ENCODE measurements around the gene OR2G3.

Gene OR2G3

DNA sequence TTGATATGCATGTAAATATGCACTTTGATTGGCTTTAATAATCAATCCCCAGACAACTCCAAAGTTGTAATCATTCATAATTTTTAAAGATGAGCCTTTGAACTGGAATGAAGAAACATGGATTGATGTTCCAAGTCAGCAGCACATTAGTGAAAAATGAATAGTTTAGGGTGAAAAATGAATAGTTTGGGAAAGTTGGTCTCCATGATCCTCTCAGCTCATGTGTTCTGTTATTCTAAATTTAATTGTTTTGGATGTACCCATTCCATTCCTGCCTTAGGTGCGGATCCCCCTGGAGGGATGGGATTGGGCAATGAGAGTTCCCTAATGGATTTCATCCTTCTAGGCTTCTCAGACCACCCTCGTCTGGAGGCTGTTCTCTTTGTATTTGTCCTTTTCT is at the start of gene OR2G3:
Gene OR2G3 (plus strand): TSS at position 301 of the 400 bp plus-strand sequence. CDS start 0 bp downstream, at position 301.
- no peak for DNase-seq

- no peak for DNase-seq
Measured at GRCh38 chr1:247557926-247558674, 47.3 kb upstream of the OR2G3 start.

DNA sequence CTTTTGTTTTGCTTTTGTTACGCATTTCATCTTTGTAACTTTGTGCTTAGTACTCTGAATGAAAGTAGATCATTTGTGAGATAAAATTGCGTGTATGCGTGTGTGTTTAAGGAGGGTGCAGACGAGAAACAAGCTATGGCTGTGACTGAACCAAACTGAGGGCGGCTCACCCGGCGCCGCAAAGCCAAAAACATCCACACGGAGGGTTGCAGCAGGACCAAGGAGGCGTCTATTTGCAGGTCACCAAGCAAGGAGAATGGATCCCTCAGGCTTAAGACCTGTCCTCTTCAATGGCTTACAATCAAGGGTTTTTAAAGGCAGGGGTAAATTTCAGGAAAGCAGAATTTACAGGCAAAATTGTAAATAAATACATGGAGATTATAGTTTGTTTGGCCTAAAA is 43.7 kb upstream of the OR2G3 start:
- DNase-seq: no peak

- DNase-seq: no peak
Measured at GRCh38 chr1:247562198-247562597, 43.2 kb upstream of the OR2G3 start.

- DNase-seq: no peak
Measured at GRCh38 chr1:247574236-247574635, 31.1 kb upstream of the OR2G3 start.

DNA sequence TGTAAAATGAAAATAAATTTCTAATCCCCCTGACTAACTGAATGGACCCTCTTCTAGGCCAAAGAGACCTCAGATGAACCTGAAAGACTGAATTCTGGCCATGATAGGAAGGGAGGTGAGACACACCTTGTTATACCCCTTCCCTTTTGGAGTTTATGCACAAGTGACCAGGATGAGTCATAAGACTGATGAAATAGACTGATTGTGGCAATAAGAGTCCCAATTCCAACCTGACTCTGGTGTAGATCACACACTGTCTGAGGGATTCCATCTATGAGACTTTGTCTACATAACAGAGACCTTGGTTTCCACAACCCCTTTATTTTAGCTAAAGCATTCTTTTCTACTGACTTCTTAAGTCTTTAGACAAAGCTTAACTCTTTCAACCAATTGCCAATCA is 30.7 kb upstream of the OR2G3 start:
- DNase-seq: no peak

DNA sequence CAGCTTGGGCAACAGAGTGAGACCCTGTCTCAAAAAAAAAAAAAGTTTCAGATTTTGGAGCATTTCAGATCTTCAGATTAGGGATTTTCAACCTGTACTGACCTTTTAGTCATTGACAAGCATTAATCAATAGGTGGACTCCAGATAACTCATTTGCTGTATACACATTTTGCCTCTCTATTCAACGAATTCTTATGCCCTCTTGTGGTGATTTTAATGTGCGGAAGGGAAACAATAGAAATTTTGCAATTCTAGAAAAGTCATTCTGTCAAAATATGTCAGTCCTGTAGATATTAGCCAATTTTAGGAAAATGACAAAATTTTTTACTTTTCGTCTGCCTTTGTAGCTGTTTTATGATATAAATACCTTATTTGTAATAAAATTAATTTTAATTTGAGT is 28.9 kb upstream of the OR2G3 start:
- no peak for DNase-seq

DNA sequence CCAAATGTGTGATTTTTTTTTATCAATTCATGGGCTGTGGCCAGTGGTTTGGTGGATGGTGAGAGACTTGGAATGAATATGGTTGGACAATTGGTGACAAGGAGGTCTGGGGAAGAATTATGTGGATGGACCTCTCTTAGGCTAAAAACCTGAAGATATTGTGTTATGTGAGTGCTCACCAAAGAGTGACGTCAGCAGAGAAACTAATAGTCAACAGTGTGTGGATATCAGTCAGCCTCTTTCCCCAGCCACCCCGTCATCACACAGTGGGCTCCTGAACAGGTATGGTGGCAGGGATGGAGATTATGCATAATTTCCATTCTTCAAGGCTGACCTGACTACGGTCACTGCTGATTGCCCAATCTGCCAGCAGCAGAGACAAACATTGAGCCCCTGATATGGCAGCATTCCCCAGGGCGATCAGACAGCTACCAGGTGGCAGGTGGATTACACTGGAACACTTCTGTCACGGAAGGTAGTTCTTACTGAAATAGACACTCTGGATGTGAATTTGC is 26.4 kb upstream of the OR2G3 start:
- DNase-seq: no peak

DNA sequence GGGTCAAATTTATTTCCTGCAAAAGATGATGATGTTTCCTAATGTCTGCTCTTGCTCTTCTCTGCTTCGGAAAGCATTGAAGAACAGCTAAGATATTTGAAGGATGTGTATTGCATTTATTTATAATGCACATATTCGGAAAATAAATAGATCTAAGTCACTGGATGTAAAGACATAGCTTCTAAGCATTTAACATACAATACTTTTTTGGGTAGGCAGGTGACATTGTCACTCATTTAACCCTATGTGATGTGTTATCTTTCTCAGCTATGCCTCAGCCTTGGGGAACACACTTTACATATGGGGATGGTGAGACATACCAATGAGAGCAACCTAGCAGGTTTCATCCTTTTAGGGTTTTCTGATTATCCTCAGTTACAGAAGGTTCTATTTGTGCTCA is 17.3 kb upstream of the OR2G3 start, which contains the start of gene OR2G2:
Gene OR2G2 (plus strand): TSS at position 301 of the 400 bp plus-strand sequence. CDS start 0 bp downstream, at position 301.
- no peak for DNase-seq

- DNase-seq: no peak
Measured at GRCh38 chr1:247613405-247613804, 8.0 kb downstream of the OR2G3 start.

DNA sequence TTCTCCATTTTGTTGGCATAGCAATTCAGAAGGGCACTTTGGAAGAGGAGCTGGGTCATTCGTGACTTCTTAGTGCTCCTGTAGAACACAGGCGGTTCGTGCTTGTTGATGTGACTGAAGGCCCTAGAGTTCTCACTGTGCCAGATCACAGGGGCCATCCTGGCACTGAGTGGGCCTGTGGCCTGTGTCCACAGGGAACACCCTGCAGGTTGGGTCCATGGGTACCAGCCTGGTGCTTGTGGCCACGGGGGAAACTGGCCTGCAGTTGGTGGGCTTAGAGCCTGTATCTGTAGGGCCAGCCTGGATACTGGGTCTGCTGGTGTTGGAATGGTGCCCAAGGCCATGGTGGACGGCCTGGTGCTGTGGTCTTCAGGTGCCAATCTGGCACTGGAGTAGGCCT is 9.2 kb downstream of the OR2G3 start:
- DNase-seq: no peak

DNA sequence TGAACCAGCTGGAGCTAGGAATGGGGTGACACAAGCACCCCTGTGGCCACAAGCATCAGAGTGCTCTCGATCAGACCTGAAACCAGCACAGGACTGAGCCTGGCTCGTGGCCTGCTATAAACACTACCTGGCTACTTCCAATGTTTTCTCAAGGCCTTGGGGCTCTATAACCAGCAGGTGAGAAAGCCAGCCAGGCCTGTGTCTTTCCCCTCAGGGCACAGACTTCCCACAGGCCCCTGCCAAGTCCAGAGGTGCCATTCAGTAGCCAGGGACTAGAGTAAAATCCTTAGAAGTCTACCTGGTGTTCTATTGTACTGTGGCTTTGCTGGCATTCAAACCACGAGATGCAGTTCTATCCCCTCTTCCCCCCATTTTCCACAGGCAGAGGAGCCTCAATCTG is 22.6 kb downstream of the OR2G3 start:
- DNase-seq: no peak

DNA sequence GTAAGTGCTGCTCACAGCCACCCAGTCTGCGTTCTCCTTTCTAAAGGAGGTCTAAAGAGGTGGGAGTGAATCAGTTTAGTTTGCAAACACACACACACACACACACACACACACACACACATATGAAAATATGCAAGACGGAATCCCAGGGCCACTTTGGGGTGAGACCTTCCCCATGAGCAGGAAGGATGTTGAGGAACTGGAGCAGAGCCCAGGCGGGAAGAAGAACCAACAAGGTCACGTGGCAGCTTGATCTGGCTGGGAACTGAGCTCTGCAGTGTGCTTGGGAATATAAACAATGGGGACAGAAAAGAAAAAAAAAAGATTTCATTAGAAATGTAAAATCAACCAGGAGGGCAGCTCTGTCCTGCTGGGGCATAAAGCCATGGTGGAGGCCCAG is 32.6 kb downstream of the OR2G3 start:
- DNase-seq: no peak

DNA sequence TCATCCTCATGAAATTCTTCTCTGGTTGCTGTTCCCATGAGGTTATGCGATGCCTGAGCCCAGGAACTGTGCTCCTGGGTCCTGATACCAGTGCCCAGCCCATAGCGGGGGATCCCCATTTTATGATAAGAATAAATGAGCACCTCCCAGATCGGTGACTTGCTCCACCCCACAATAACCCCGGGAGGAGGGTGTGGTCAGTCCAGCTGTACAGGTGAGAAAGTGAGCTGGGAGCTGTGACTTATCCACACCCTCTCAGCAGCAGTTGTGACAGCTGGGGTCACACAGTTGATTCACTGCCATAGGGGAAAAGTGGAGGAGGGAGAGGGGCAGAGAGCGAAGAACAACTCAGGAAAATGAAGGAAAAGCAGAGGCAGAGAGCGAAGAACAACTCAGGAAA is 33.4 kb downstream of the OR2G3 start:
- no peak for DNase-seq

GRCh38 chr1:247639381-247639981 is 34.1 kb downstream of the OR2G3 start:
- no peak for DNase-seq

DNA sequence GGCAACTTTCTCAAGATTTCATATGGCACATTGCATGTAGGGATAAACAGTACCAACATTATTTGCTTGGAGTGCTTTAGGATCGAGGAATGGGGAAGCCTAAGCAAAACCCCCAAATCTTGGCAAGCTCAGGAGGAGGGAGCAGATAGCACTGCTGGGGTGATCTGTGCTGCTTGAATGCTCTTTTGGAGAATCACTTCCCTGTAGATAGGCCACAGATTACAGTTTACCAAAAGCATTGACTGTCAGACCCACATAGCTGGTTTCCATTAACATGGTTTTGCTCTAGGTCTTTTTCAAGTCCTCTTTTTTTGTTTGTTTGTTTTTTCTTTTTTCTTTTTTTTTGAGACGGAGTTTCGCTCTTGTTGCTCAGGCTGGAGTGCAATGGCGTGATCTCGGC is 37.4 kb downstream of the OR2G3 start:
- no peak for DNase-seq

DNA sequence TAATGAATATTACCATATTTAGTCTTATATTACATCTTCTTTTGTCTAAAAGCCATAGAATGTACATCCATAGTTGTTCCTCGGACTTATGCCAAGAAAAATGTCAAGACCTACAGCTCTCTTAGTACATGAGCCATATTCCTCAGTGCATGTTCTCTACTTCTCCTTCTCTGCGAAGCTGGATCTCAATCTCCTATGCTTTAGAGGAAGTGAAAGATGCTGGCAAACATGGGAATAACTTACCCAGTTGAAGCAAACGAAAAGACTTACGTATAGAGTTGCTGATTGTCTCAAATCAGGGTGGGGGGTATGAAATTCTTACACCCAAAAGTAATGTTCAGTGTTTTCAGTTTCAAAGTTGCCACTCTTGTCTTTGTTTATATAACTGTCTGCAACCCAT is 41.5 kb downstream of the OR2G3 start:
- no peak for DNase-seq

- DNase-seq: no peak
Measured at GRCh38 chr1:247647864-247648263, 42.5 kb downstream of the OR2G3 start.

DNA sequence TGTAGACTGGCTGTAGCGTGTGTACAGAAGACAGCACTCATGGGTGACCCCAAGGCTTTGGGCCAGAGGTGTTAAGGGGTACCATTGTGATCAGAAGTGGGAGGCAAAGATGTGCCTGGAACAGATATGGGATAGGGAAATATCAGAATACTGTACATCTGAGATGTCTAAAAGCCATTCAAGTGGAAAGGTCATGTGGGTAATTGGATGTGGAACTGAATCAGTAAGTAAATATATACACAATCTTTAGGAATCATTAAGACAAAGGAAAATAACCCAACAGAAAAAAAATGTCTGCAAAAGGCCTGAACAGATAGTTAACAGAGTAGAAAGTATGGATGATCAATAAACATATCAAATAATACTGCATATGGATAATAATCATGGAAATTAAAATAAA is 47.7 kb downstream of the OR2G3 start:
- DNase-seq: no peak
